Measurements from ENCODE around the gene ZNF530. TPM values are rescaled to one million over a fixed set of nuclear protein-coding genes. Genes with fewer than 3 reads are reported as not detected.

ZNF530 gene
- total RNA-seq, 1 donor from 2014 or later: 4.9 TPM

DNA sequence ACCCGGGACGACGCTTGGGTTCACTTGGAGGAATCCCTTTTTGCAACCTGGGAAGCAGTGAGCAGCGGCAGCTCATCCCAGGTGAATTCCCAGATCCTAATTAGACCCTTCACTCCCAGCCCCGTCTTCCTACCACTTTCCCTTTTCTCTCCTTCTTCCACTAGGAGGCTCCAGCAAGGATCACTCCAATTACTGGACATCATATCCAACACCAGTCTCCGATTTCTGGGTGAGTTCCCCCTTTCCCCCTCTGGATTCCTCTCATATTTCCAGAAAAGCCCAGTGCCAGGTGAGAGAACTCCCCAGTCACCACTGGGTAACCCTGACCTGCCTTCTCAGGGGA is 51.9 kb downstream of the ZNF530 start:
- H3K4me3 Mint-ChIP-seq (ENCODE audit: low read depth): no peak overlapping the region
- no peak overlapping the region for H3K27ac Mint-ChIP-seq
- H3K9me3 Mint-ChIP-seq (ENCODE audit: low read depth): peaks cover 27% of the 10 kb centered on the region
- no peak for DNase-seq (ENCODE audit: low spot score, unreplicated experiment)
- no peaks in the 10 kb centered on the region for H3K36me3 Mint-ChIP-seq (ENCODE audit: insufficient read depth)
- no peaks in the 10 kb centered on the region for H3K4me1 Mint-ChIP-seq (ENCODE audit: low read depth)
- TF ChIP-seq, protein P1, sequence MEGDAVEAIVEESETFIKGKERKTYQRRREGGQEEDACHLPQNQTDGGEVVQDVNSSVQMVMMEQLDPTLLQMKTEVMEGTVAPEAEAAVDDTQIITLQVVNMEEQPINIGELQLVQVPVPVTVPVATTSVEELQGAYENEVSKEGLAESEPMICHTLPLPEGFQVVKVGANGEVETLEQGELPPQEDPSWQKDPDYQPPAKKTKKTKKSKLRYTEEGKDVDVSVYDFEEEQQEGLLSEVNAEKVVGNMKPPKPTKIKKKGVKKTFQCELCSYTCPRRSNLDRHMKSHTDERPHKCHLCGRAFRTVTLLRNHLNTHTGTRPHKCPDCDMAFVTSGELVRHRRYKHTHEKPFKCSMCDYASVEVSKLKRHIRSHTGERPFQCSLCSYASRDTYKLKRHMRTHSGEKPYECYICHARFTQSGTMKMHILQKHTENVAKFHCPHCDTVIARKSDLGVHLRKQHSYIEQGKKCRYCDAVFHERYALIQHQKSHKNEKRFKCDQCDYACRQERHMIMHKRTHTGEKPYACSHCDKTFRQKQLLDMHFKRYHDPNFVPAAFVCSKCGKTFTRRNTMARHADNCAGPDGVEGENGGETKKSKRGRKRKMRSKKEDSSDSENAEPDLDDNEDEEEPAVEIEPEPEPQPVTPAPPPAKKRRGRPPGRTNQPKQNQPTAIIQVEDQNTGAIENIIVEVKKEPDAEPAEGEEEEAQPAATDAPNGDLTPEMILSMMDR (IDR thresholded peaks at IDR 0.05; ENCODE audit: unreplicated experiment): no peak
- peaks cover 11% of the 10 kb centered on the region for H3K27me3 Mint-ChIP-seq

DNA sequence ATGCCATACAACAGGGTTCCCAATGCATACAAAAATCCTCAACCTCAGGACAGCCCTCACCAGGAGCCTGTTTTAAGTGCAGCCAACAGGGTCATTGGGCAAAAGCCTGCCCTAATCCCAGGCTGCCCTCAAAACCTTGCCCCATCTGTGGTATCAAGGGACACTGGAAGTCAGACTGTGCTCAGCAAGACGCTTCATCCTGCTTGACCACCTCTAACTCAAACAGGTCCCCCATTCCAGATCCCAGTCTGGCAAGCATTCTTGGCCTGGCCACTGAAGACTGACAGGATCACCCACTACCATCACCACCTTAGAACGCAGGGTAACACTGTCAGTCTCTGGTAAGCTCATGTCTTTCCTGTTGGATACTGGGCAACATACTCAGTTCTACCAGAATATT is 54.0 kb downstream of the ZNF530 start:
- DNase-seq (ENCODE audit: low spot score, unreplicated experiment): no peak
- Mint-ChIP-seq H3K4me1 (ENCODE audit: low read depth) (no peaks in the 10 kb centered on the region), H3K36me3 (ENCODE audit: insufficient read depth) (no peaks in the 10 kb centered on the region), H3K9me3 (ENCODE audit: low read depth) (peaks cover 27% of the 10 kb centered on the region), H3K4me3 (ENCODE audit: low read depth) (no peak overlapping the region), H3K27me3 (peaks cover 20% of the 10 kb centered on the region), H3K27ac (no peak overlapping the region)
- TF ChIP-seq, protein P1 (IDR thresholded peaks at IDR 0.05; ENCODE audit: unreplicated experiment): no peak

DNA sequence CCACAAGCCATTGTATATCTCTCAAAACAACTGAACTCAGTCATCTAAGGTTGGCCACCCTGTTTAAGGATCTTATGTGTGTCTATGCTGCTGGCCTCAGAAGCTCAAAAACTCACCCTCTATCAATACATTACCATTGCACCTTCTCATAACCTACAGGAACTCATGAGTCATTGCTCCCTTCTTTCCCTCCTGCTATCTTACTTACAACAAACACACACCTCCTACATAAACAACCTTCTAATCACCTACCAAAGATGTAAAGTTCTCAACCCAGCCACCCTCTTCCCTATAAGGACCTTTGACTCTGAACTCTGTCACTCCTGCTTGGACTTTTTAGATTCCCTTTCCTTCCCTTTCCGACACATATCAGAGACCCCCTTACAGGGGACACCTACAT is 55.8 kb downstream of the ZNF530 start:
- Mint-ChIP-seq H3K27me3 (peaks cover 38% of the 10 kb centered on the region), H3K36me3 (ENCODE audit: insufficient read depth) (no peaks in the 10 kb centered on the region), H3K9me3 (ENCODE audit: low read depth) (peaks cover 27% of the 10 kb centered on the region), H3K4me1 (ENCODE audit: low read depth) (no peaks in the 10 kb centered on the region), H3K4me3 (ENCODE audit: low read depth) (no peak overlapping the region), H3K27ac (no peak overlapping the region)
- TF ChIP-seq, protein P1 (IDR thresholded peaks at IDR 0.05; ENCODE audit: unreplicated experiment): no peak
- no peak for DNase-seq (ENCODE audit: low spot score, unreplicated experiment)

DNA sequence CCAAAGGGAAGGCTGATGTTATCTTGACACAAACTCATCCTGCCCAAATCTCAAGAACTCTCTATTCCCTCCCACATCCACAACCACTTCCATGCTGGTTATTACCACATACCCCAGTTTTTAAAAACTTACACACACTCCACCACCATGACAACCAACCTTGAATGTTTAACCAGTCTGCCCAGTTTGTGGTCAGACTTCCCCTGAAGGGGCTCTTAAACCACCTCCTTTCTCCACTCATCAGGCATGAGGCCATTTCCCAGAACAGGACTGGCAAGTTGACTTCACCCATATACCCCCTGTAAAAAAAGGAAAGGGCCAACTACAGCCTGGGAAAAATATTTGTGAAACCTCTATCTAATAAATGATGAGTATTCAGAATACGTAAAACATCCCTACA is 56.7 kb downstream of the ZNF530 start:
- Mint-ChIP-seq H3K4me3 (ENCODE audit: low read depth) (no peak overlapping the region), H3K4me1 (ENCODE audit: low read depth) (no peaks in the 10 kb centered on the region), H3K27me3 (peaks cover 45% of the 10 kb centered on the region), H3K9me3 (ENCODE audit: low read depth) (peaks cover 26% of the 10 kb centered on the region), H3K36me3 (ENCODE audit: insufficient read depth) (no peaks in the 10 kb centered on the region), H3K27ac (no peak overlapping the region)
- DNase-seq (ENCODE audit: low spot score, unreplicated experiment): no peak
- TF ChIP-seq, protein P1 (IDR thresholded peaks at IDR 0.05; ENCODE audit: unreplicated experiment): no peak

Other genes starting within 250 kb of the ZNF530 start
- 11.8 TPM in 2 replicates for gene ZNF304, start 248.6 kb upstream of the ZNF530 start, total RNA-seq
- gene TRAPPC2B, start 236.3 kb upstream of the ZNF530 start, total RNA-seq: 12.9 and 13.9 TPM in 2 replicates
- 5.7 and 6.1 TPM in 2 replicates for gene ZNF547, start 236.3 kb upstream of the ZNF530 start, total RNA-seq
- 30.7 and 31.9 TPM in 2 replicates for gene ZNF548, start 210.0 kb upstream of the ZNF530 start, total RNA-seq
- gene ZNF17, start 188.7 kb upstream of the ZNF530 start, total RNA-seq: 14.7 and 17.7 TPM in 2 replicates
- gene ZNF749, start 164.6 kb upstream of the ZNF530 start, total RNA-seq: 25.1 and 32.7 TPM in 2 replicates
- gene VN1R1, start 142.7 kb upstream of the ZNF530 start, total RNA-seq: 0.64 and 0.84 TPM in 2 replicates
- 7.3 and 10.1 TPM in 2 replicates for gene ZNF772, start 122.3 kb upstream of the ZNF530 start, total RNA-seq
- gene ZNF419, start 112.1 kb upstream of the ZNF530 start, total RNA-seq: 20.3 and 23.4 TPM in 2 replicates
- 8.4 and 8.7 TPM in 2 replicates for gene ZNF773, start 99.9 kb upstream of the ZNF530 start, total RNA-seq
- gene ZNF549, start 72.5 kb upstream of the ZNF530 start, total RNA-seq: 11.5 and 11.6 TPM in 2 replicates
- gene ZNF550, start 40.0 kb upstream of the ZNF530 start, total RNA-seq: 15.7 and 15.9 TPM in 2 replicates
- 7.2 and 8.6 TPM in 2 replicates for gene ZNF416, start 21.0 kb upstream of the ZNF530 start, total RNA-seq
- 12.9 and 13.7 TPM in 2 replicates for gene ZIK1, start 15.7 kb upstream of the ZNF530 start, total RNA-seq
- gene ZNF134, start 14.4 kb downstream of the ZNF530 start, total RNA-seq: 24.9 and 26.8 TPM in 2 replicates
- 25.1 and 26.0 TPM in 2 replicates for gene ZNF211, start 33.3 kb downstream of the ZNF530 start, total RNA-seq
- not detected in 2 replicates for gene ZSCAN4, start 69.0 kb downstream of the ZNF530 start, total RNA-seq
- 10.9 and 13.6 TPM in 2 replicates for gene ZNF551, start 82.1 kb downstream of the ZNF530 start, total RNA-seq
- 39.0 and 43.3 TPM in 2 replicates for gene ZNF154, start 109.3 kb downstream of the ZNF530 start, total RNA-seq
- gene ZNF671, start 127.7 kb downstream of the ZNF530 start, total RNA-seq: 11.7 and 15.4 TPM in 2 replicates
- gene ZNF776, start 146.9 kb downstream of the ZNF530 start, total RNA-seq: 32.8 and 35.3 TPM in 2 replicates
- 33.1 and 33.2 TPM in 2 replicates for gene ZNF586, start 169.8 kb downstream of the ZNF530 start, total RNA-seq
- 27.2 and 27.9 TPM in 2 replicates for gene ZNF552, start 215.0 kb downstream of the ZNF530 start, total RNA-seq
- gene ZNF587B, start 230.4 kb downstream of the ZNF530 start, total RNA-seq: 24.9 and 29.8 TPM in 2 replicates
- gene ZNF587, start 250.0 kb downstream of the ZNF530 start, total RNA-seq: 88.4 and 93.7 TPM in 2 replicates

Data from progenitor cell of endocrine pancreas (in vitro differentiated cells).